Breast epithelium (tissue), 4 donors: ENCODE data around the gene PCBP4. TPM values are rescaled to one million over a fixed set of nuclear protein-coding genes. Genes with fewer than 3 reads are reported as not detected.

Experiments
- DNase-seq, 2 donors: peaks; one replicate each; pipeline ENCODE4 v3.0.0-alpha.2; 2019; ENCODE audit warnings: low spot score in 2 of 2
- H3K27ac ChIP-seq, 2 donors: fragments of 200-600 bp; sonication (generic) in 1 of 2; one replicate each; pipeline ENCODE4 v1.5.1; 2016 to 2019; ENCODE audit warnings: mild to moderate bottlenecking in 1 of 2
- H3K27me3 ChIP-seq, 2 donors: fragments of 200-600 bp; sonication (generic) in 1 of 2; one replicate each; pipeline versions ENCODE4 v1.5.1 to v1.6.0; 2017 to 2019; ENCODE audit warnings: control low read depth in 1 of 2, mild to moderate bottlenecking in 1 of 2
- H3K36me3 ChIP-seq: fragments of 200-600 bp; one replicate; pipeline ENCODE4 v1.5.1; 2019
- H3K4me1 ChIP-seq, 2 donors: fragments of 200-600 bp; sonication (generic); one replicate each; pipeline ENCODE4 v1.5.1; 2016 to 2019; ENCODE audit warnings: control low read depth in 1 of 2
- H3K4me3 ChIP-seq, 3 donors: fragments of 200-600 bp; sonication (generic); 1 replicate in 2 of 3; 2 replicates in 1 of 3; pipeline ENCODE4 v1.5.1; 2016 to 2019; ENCODE audit warnings: mild to moderate bottlenecking in 3 of 3, moderate library complexity in 2 of 3
- H3K9me3 ChIP-seq, 2 donors: fragments of 200-600 bp; sonication (generic) in 1 of 2; one replicate each; pipeline ENCODE4 v1.5.1; 2016 to 2019; ENCODE audit warnings: control low read depth in 1 of 2
- POLR2A ChIP-seq: fragments of 450-650 bp; IDR thresholded peaks from one replicate; pipeline ENCODE4 v1.6.1; 2016; ENCODE audit warnings: antibody characterized with exemption, mild to moderate bottlenecking, moderate library complexity
- POLR2AphosphoS5 ChIP-seq, 3 donors: sonication (generic); formaldehyde crosslinking; IDR thresholded peaks; one replicate each; pipeline ENCODE4 v1.6.1; 2017; ENCODE audit warnings: antibody characterized with exemption in 3 of 3
- intact Hi-C: fragments of 100-400 bp; cut with DNase I; formaldehyde crosslinking; loops from one replicate; pipeline ENCODE4 v1.15.1; 2023; ENCODE audit warnings: low total_unique reads
- total RNA-seq, 3 donors: library from RNA; depleted of rRNA; stranded (reverse); fragments of >200 nt; gene quantifications; one replicate each; pipeline ENCODE4 v1.1.0, GENCODE V29; 2016
- TF ChIP-seq, protein P1 (sequence below), 3 donors: fragments of 450-650 bp; IDR thresholded peaks; one replicate each; pipeline ENCODE4 v1.5.1; 2016 to 2017; ENCODE audit warnings: antibody characterized with exemption in 3 of 3, mild to moderate bottlenecking in 3 of 3, moderate library complexity in 3 of 3

The PCBP4 gene
- total RNA-seq, 3 donors from 2014 or later: 36.2 to 51.8 (median 51.2) TPM

DNA sequence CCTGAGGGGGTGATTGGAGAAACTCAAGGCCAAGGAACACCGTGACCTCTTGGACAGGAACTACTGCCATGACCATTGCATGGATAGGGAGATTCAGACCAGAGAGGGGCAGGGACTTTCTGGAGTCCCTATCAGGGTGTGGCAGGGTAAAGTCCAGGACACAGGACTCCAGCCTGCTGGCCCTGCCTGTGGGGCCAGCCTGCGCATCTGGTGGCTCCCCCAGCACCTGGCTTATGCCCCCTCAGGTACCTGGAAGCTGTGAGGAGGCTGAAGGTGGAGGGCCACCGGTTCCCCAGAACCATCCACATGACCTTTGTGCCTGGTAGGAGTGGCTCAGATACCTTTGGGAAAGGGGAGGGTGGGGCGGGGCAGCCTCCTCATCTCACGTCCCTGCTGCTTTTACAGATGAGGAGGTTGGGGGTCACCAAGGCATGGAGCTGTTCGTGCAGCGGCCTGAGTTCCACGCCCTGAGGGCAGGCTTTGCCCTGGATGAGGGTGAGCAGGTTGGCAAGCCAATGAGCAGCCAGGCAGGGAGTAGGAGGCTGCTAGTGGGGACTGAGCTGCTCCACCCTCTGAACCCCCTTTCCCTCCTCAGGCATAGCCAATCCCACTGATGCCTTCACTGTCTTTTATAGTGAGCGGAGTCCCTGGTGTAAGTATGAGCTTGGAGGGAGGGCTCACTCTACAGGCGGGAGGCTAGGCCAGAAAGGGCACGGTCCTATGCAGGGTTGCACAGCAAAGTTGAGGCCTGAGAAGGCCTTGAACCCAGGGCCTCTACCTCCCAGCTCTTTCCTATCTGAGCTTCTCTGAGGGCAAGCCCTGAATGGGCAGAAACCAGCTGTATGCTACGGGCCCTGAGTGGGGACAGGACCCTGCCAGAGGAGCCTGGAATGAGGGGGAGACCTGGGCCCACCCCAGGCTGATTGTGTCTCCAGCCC lies 19.0 kb upstream of the PCBP4 start:
- Histone ChIP-seq H3K27ac (no peak overlapping the region), H3K36me3 (no peaks in the 10 kb centered on the region), H3K27me3 (no peaks in the 10 kb centered on the region), H3K9me3 (no peaks in the 10 kb centered on the region), H3K4me3 (no peak overlapping the region), H3K4me1 (peaks cover 4 to 17% of the 10 kb centered on the region in 2 donors)
- intact Hi-C loops: no loop called here
- no peak for DNase-seq
- TF ChIP-seq, protein P1, sequence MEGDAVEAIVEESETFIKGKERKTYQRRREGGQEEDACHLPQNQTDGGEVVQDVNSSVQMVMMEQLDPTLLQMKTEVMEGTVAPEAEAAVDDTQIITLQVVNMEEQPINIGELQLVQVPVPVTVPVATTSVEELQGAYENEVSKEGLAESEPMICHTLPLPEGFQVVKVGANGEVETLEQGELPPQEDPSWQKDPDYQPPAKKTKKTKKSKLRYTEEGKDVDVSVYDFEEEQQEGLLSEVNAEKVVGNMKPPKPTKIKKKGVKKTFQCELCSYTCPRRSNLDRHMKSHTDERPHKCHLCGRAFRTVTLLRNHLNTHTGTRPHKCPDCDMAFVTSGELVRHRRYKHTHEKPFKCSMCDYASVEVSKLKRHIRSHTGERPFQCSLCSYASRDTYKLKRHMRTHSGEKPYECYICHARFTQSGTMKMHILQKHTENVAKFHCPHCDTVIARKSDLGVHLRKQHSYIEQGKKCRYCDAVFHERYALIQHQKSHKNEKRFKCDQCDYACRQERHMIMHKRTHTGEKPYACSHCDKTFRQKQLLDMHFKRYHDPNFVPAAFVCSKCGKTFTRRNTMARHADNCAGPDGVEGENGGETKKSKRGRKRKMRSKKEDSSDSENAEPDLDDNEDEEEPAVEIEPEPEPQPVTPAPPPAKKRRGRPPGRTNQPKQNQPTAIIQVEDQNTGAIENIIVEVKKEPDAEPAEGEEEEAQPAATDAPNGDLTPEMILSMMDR (IDR thresholded peaks at IDR 0.05): no peak
- no peak for TF ChIP-seq POLR2AphosphoS5 (IDR thresholded peaks at IDR 0.05)
- TF ChIP-seq POLR2A: no peak

DNA sequence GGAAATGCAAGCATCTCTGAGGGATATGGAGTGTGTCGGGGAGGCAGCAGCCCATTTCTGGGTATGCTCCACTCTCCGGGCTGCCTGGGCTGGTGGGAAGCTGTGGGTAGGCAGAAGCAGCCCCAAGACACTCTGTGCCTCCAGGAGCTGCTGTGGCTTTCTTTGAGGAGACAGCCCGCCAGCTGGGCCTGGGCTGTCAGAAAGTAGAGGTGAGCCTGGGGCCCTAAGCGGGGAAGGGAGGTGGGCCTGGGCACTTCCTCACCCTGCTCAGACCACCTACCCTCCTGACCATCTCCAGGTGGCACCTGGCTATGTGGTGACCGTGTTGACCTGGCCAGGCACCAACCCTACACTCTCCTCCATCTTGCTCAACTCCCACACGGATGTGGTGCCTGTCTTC lies 17.8 kb upstream of the PCBP4 start:
- intact Hi-C loops: no loop called here
- H3K36me3 ChIP-seq: no peaks in the 10 kb centered on the region
- TF ChIP-seq POLR2A (no peak), POLR2AphosphoS5 (IDR thresholded peaks at IDR 0.05) (no peak)
- TF ChIP-seq, protein P1 (IDR thresholded peaks at IDR 0.05): no peak

DNA sequence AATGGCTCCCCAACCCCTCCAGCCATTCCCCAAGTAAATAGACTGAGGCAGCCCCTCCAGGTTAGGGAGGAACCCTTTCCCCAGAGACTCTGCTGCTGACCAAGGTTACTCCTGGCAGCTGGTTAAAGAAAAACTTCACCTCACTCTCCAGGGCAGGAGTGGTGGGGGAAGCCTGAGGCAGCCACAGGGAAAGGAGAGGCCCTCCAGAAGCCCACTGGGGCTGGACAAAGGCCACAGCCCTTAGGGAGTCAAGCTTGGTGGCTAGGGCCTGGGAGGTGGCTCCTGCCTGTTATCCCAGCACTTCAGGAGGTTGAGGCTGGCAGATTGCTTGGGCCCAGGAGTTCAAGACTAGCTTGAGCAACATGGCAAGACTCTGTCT lies 17.0 kb upstream of the PCBP4 start:
- Histone ChIP-seq H3K4me1 (peaks cover 4 to 17% of the 10 kb centered on the region in 2 donors), H3K9me3 (no peaks in the 10 kb centered on the region), H3K4me3 (peak overlapping the region in 1 of 3 donors; percentile 74), H3K27ac (peak overlapping the region; percentile 95 to 97), H3K27me3 (no peaks in the 10 kb centered on the region), H3K36me3 (no peaks in the 10 kb centered on the region)
- intact Hi-C loops: no loop called here
- TF ChIP-seq, protein P1 (IDR thresholded peaks at IDR 0.05): no peak
- no peak for TF ChIP-seq POLR2A
- no peak for TF ChIP-seq POLR2AphosphoS5 (IDR thresholded peaks at IDR 0.05)
- no peak for DNase-seq

More for the DNA sequence above, 17.8 kb upstream of the PCBP4 start:
- Histone ChIP-seq H3K4me1 (peaks cover 4 to 17% of the 10 kb centered on the region in 2 donors), H3K4me3 (no peak overlapping the region), H3K27me3 (no peaks in the 10 kb centered on the region), H3K9me3 (no peaks in the 10 kb centered on the region), H3K27ac (peak overlapping the region in 1 of 2 donors; percentile 32)
- DNase-seq: no peak

DNA sequence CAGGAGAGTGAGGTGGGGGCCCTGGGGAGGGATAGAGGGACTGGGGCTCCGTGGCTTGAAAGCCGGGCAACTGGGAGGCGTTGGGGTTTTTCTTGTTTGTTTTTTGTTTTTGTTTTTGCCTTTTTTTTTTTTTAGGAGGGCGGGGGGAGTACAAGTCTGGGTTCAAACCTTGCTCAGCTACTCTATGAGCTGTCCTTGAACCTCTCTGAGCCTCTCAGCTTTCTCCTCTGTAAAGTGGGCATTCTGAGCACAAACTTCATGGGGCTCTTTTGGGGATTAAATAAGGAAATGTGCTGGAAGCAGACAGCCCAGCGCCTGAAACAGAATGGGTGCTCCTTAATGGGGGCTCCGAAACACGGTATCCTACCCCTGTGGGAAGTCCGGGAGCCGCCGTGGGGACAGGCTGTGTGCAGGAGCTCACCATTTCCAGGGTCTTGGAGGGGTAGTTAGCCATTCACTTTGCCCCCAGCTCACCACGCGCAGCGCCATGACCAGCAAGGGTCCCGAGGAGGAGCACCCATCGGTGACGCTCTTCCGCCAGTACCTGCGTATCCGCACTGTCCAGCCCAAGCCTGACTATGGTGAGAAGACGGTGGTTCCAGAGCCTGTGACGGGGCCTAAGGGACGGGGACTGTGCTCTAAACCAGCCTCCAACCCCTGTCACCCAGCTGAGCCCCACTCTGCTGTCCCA lies 16.5 kb upstream of the PCBP4 start:
- Histone ChIP-seq H3K36me3 (no peaks in the 10 kb centered on the region), H3K27ac (peak overlapping the region; percentile 95 to 97), H3K9me3 (no peaks in the 10 kb centered on the region), H3K27me3 (no peaks in the 10 kb centered on the region), H3K4me1 (peaks cover 4 to 17% of the 10 kb centered on the region in 2 donors), H3K4me3 (peak overlapping the region; percentile 52 to 74 (median 69))
- TF ChIP-seq POLR2A (no peak), POLR2AphosphoS5 (IDR thresholded peaks at IDR 0.05) (no peak)
- TF ChIP-seq, protein P1 (IDR thresholded peaks at IDR 0.05): no peak
- intact Hi-C loops: no loop called here
- no peak for DNase-seq
